GM19324 (cell line): Measurements from ENCODE around the gene AGO3.
A peak's percentile ranks its signal among the peaks of the same experiment; 100 is the strongest.
"Not testable (repeated sequence)": the region's sequence is repeated elsewhere in the genome, so short reads cannot be mapped to it uniquely, and the experiment has no call there.

Experiments
- ATAC-seq: cut with Tn5 transposase; IDR thresholded peaks from one replicate; pipeline ENCODE4 v1.9.1; 2021; ENCODE audit warnings: mild to moderate bottlenecking, moderate library complexity; ENCODE audit not compliant: unreplicated experiment, low FRiP score

AGO3 gene

GRCh38 chr1:35923791-35924221, 7.1 kb upstream of the AGO3 start:
- no peak for ATAC-seq

- ATAC-seq: no peak
These were observed 6.1 kb upstream of the AGO3 start for GRCh38 chr1:35924838-35925237.

GRCh38 chr1:35925741-35926140, 5.2 kb upstream of the AGO3 start:
- ATAC-seq: no peak

GRCh38 chr1:35927472-35927871, 3.4 kb upstream of the AGO3 start:
- no peak for ATAC-seq

GRCh38 chr1:35929730-35930592, 944 bp upstream of the AGO3 start:
- ATAC-seq: no peak

- ATAC-seq: peak; percentile 33
These were observed 697 bp downstream of the AGO3 start for GRCh38 chr1:35931446-35932157.

- ATAC-seq: no peak
These were observed 1.3 kb downstream of the AGO3 start for GRCh38 chr1:35932158-35932636.

- ATAC-seq: no peak
These were observed 2.0 kb downstream of the AGO3 start for GRCh38 chr1:35932941-35933340.

GRCh38 chr1:35935442-35936388, 4.8 kb downstream of the AGO3 start:
- ATAC-seq: no peak

- no peak for ATAC-seq
These were observed 5.9 kb downstream of the AGO3 start for GRCh38 chr1:35936838-35937237.

GRCh38 chr1:35939484-35939883, 8.6 kb downstream of the AGO3 start:
- no peak for ATAC-seq

- no peak for ATAC-seq
These were observed 14.4 kb downstream of the AGO3 start for GRCh38 chr1:35945327-35945726.

- ATAC-seq: no peak
These were observed 16.6 kb downstream of the AGO3 start for GRCh38 chr1:35947547-35947946.

GRCh38 chr1:35958558-35958957, 27.7 kb downstream of the AGO3 start:
- no peak for ATAC-seq

- ATAC-seq: no peak
These were observed 28.4 kb downstream of the AGO3 start for GRCh38 chr1:35959304-35959703.

- ATAC-seq: no peak
These were observed 32.0 kb downstream of the AGO3 start for GRCh38 chr1:35962952-35963351.

GRCh38 chr1:35964277-35964676, 33.4 kb downstream of the AGO3 start:
- not testable (repeated sequence) for ATAC-seq

GRCh38 chr1:35968396-35968795, 37.5 kb downstream of the AGO3 start:
- no peak for ATAC-seq

GRCh38 chr1:35971601-35972000, 40.7 kb downstream of the AGO3 start:
- ATAC-seq: no peak

GRCh38 chr1:35972631-35973030, 41.7 kb downstream of the AGO3 start:
- not testable (repeated sequence) for ATAC-seq

- no peak for ATAC-seq
These were observed 49.2 kb downstream of the AGO3 start for GRCh38 chr1:35980090-35980489.
